HepG2 (cell line): ENCODE data around the gene ACCSL. TPM values are rescaled to one million over a fixed set of nuclear protein-coding genes. Genes with fewer than 3 reads are reported as not detected.
A peak's percentile ranks its signal among the peaks of the same experiment; 100 is the strongest.

Source experiments
- ATAC-seq: fragments of 200-7000 bp; cut with Tn5 transposase; 3 replicates; pipeline ENCODE4 v1.9.1; 2020; ENCODE audit warnings: mild to moderate bottlenecking, moderate library complexity
- BruUV-seq: library from RNA; stranded (reverse); fragments of 400-500 nt; replicated peaks from 2 replicates; lab custom pipeline; 2021; lab: Mats Ljungman, UMichigan
- CTCF ChIA-PET: fragments of 300-600 bp; formaldehyde crosslinking; extraction: SDS; loops from one replicate; lab custom pipeline; 2021; ENCODE audit warnings: low total read pairs, inconsistent platforms, low intra/inter-chr PET ratio; lab: Yijun Ruan, JAX
- POLR2A ChIA-PET: fragments of 350-600 bp; sonication (Branson Sonifier 250); formaldehyde crosslinking; loops from one replicate; lab custom pipeline; 2020; ENCODE audit warnings: antibody characterized with exemption, inconsistent platforms; lab: Yijun Ruan, JAX
- DNase-seq: peaks from one replicate; pipeline ENCODE4 v3.0.0-alpha.2; 2015; ENCODE audit warnings: low spot score
- FAIRE-seq: peaks from 3 replicates; lab custom pipeline; 2011; peaks lifted over from hg19 to GRCh38; lab: Jason Lieb, UNC
- H2AFZ ChIP-seq: one replicate; pipeline ENCODE4 v1.6.1; 2011; ENCODE audit warnings: low read length, inconsistent platforms
- H3K27ac ChIP-seq: fragments of 300-600 bp; 3 replicates; pipeline ENCODE4 v1.8.0; 2011; ENCODE audit warnings: mixed run types, mild to moderate bottlenecking, mixed read lengths, low read length, inconsistent platforms; ENCODE audit not compliant: insufficient read depth; ENCODE audit errors: extremely low read length
- H3K27me3 ChIP-seq, 2 experiments: fragments of 200-600 bp in 1 of 2; 2 replicates in 1 of 2; 3 replicates in 1 of 2; pipeline versions ENCODE4 v1.6.0 to v1.8.0; 2011; ENCODE audit warnings: low read length in 2 of 2, mild to moderate bottlenecking in 2 of 2, moderate library complexity in 2 of 2, inconsistent platforms in 1 of 2; ENCODE audit not compliant: insufficient read depth in 2 of 2, control insufficient read depth in 1 of 2
- H3K36me3 ChIP-seq, 2 experiments: fragments of 200-600 bp in 1 of 2; replicated peaks in 1 of 2; 2 replicates in 1 of 2; 3 replicates in 1 of 2; pipeline versions ENCODE4 v1.5.1 to v1.8.0; 2011; ENCODE audit warnings: low read length in 2 of 2, inconsistent platforms in 1 of 2; ENCODE audit not compliant: insufficient read depth in 2 of 2, control insufficient read depth in 1 of 2
- H3K4me1 ChIP-seq: 2 replicates; pipeline ENCODE4 v1.5.1; 2012; ENCODE audit warnings: low read length, inconsistent platforms; ENCODE audit not compliant: insufficient read depth
- H3K4me2 ChIP-seq: 2 replicates; pipeline ENCODE4 v1.6.0; 2011; ENCODE audit warnings: low read depth, low read length, inconsistent platforms
- H3K4me3 ChIP-seq, 3 experiments: fragments of 200-600 bp in 1 of 3; sonication (generic), shearing (Covaris generic) in 1 of 3; replicated peaks in 1 of 3; 2 replicates each; pipeline ENCODE4 v1.5.1; 2011 to 2016; ENCODE audit warnings: low read length in 3 of 3, inconsistent platforms in 2 of 3, low read depth in 2 of 3, mild to moderate bottlenecking in 2 of 3, control low read depth in 1 of 3, mixed read lengths in 1 of 3; ENCODE audit not compliant: insufficient read depth in 1 of 3
- H3K79me2 ChIP-seq: one replicate; pipeline ENCODE4 v1.6.1; 2011; ENCODE audit warnings: low read length, inconsistent platforms; ENCODE audit not compliant: insufficient read depth
- H3K9ac ChIP-seq: 2 replicates; pipeline ENCODE4 v1.6.0; 2011; ENCODE audit warnings: mild to moderate bottlenecking, low read depth, low read length, inconsistent platforms; ENCODE audit not compliant: insufficient read depth
- H3K9me3 ChIP-seq: 2 replicates; pipeline ENCODE4 v1.5.1; 2012; ENCODE audit warnings: mild to moderate bottlenecking, low read length
- H4K20me1 ChIP-seq: 2 replicates; pipeline ENCODE4 v1.6.0; 2011; ENCODE audit warnings: inconsistent platforms, mild to moderate bottlenecking, low read length, moderate library complexity; ENCODE audit not compliant: insufficient read depth
- CEBPB ChIP-seq: IDR thresholded peaks from 2 replicates; pipeline ENCODE4 v1.6.1; 2011; ENCODE audit warnings: low read depth, low read length, improper control_type of control experiment, borderline replicate concordance
- NCOA5 ChIP-seq: sonication (generic); formaldehyde crosslinking; IDR thresholded peaks from 2 replicates; pipeline ENCODE4 v1.4.0; 2020; ENCODE audit warnings: missing genetic modification reagents
- PLRG1 ChIP-seq: fragments of 450-650 bp; conservative IDR thresholded peaks from 2 replicates; pipeline ENCODE4 v1.6.1; 2016
- SIX1 ChIP-seq: sonication (generic); formaldehyde crosslinking; IDR thresholded peaks from 2 replicates; pipeline ENCODE4 v1.4.0; 2020; ENCODE audit warnings: missing genetic modification reagents, borderline replicate concordance
- TBP ChIP-seq: sonication (generic); formaldehyde crosslinking; IDR thresholded peaks from 2 replicates; pipeline ENCODE4 v1.5.0; 2020; ENCODE audit warnings: missing genetic modification reagents
- ZNF10 ChIP-seq: sonication (generic); formaldehyde crosslinking; IDR thresholded peaks from 2 replicates; pipeline ENCODE4 v1.4.0; 2020; ENCODE audit warnings: mild to moderate bottlenecking, low read depth, missing genetic modification reagents, borderline replicate concordance
- ZNF496 ChIP-seq: sonication (generic); formaldehyde crosslinking; IDR thresholded peaks from 2 replicates; pipeline ENCODE4 v1.8.1; 2023; ENCODE audit warnings: mild to moderate bottlenecking, moderate library complexity, missing genetic modification reagents; ENCODE audit not compliant: insufficient replicate concordance
- ZNF550 ChIP-seq: sonication (generic); formaldehyde crosslinking; IDR thresholded peaks from 2 replicates; pipeline ENCODE4 v1.4.0; 2020; ENCODE audit warnings: mild to moderate bottlenecking, missing genetic modification reagents, borderline replicate concordance
- ZNF619 ChIP-seq: sonication (generic); formaldehyde crosslinking; IDR thresholded peaks from 2 replicates; pipeline ENCODE4 v1.4.0; 2020; ENCODE audit warnings: mild to moderate bottlenecking, missing genetic modification reagents
- ZNF788 ChIP-seq: sonication (generic); formaldehyde crosslinking; IDR thresholded peaks from 2 replicates; pipeline ENCODE4 v1.5.0; 2020; ENCODE audit warnings: mild to moderate bottlenecking, missing genetic modification reagents, borderline replicate concordance
- WGBS: methylation state at CpG from one replicate; pipeline ENCODE4 v1.1.6; 2017; ENCODE audit warnings: low lambda C conversion rate; 5-methylcytosine and 5-hydroxymethylcytosine counted together
- in situ Hi-C: cut with HindIII; loops from 2 replicates; pipeline ENCODE4 v1.10.0; 2017; ENCODE audit warnings: low pct_unique_long_range_greater_than_20kb; ENCODE audit not compliant: extremely low pct_ligation_motif_present
- intact Hi-C: fragments of 100-400 bp; cut with micrococcal nuclease; formaldehyde crosslinking; loops from one replicate; pipeline ENCODE4 v1.10.0; 2022; ENCODE audit not compliant: unreplicated experiment
- polyA plus RNA-seq, 8 experiments: library from polyadenylated mRNA; depleted of rRNA in 3 of 8; stranded (reverse) in 7 of 8; unstranded in 1 of 8; fragments of >200 nt; fragmentation: Illumina TruSeq in 4 of 8; extraction: Trizol in 4 of 8; gene quantifications; 2 replicates each; pipeline versions ENCODE4 v1.2.1 to v1.2.3, GENCODE V29; 2011 to 2016; ENCODE audit warnings: low read depth in 4 of 8, missing spikeins in 1 of 8, mixed read lengths in 1 of 8; ENCODE audit not compliant: insufficient read depth in 1 of 8
- total RNA-seq, 5 experiments: library from RNA; depleted of rRNA; stranded (reverse); fragments of >200 nt; fragmentation: Illumina TruSeq; extraction: Trizol; gene quantifications; 2 replicates each; pipeline ENCODE4 v1.2.3, GENCODE V29; 2016; ENCODE audit warnings: low read depth in 1 of 5
- TF ChIP-seq, protein P1 (sequence below), 2 experiments: sonication (generic) in 1 of 2; formaldehyde crosslinking in 1 of 2; IDR thresholded peaks; 2 replicates each; pipeline versions ENCODE4 v1.5.1 to v1.6.1; 2011 to 2020; ENCODE audit warnings: borderline replicate concordance in 1 of 2, low read depth in 1 of 2, low read length in 1 of 2, mild to moderate bottlenecking in 1 of 2, missing genetic modification reagents in 1 of 2, moderate library complexity in 1 of 2
- TF ChIP-seq, protein P2 (sequence below): sonication (generic); formaldehyde crosslinking; conservative IDR thresholded peaks from 2 replicates; pipeline ENCODE4 v1.8.0; 2022; ENCODE audit warnings: missing genetic modification reagents

Gene ACCSL
- total and polyA plus RNA-seq, 2 of the 13 experiments (the other 11 are each of a cell fraction or from before 2014, with no cell fraction given) = not detected

DNA sequence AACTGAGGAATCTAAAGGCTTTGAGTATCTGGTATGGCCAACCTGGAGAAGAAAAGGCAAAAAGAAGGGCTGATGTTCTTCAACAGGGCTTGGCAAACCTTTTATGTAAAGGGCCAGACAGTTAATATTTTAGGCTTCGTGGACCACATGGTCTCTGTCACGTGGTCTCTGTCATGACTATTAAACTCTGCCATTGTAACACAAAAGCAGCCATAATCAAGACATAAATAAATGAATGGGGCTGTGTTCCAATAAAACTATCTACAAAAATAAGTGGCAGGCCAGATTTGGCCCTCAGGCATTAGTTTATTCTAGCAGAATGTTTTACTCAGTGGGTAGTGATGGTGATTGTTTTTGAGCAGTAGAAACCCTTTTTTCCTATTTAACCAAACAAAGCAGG lies 483 bp upstream of the ACCSL start:
- Histone ChIP-seq H3K9me3 (no peaks in the 10 kb centered on the region), H3K4me1 (no peaks in the 10 kb centered on the region), H3K79me2 (no peaks in the 10 kb centered on the region), H3K4me3 (no peak overlapping the region), H2AFZ (no peak overlapping the region), H3K4me2 (no peak overlapping the region), H3K27me3 (peaks cover 2 to 3% of the 10 kb centered on the region in 2 experiments; a peak in 1 of 5 replicates), H3K27ac (no peak overlapping the region), H3K36me3 (no peaks in the 10 kb centered on the region), H4K20me1 (no peaks in the 10 kb centered on the region), H3K9ac (no peak overlapping the region)
- TF ChIP-seq ZNF788 (CRISPR knock-in tag) = no peak
- TF ChIP-seq, protein P1, sequence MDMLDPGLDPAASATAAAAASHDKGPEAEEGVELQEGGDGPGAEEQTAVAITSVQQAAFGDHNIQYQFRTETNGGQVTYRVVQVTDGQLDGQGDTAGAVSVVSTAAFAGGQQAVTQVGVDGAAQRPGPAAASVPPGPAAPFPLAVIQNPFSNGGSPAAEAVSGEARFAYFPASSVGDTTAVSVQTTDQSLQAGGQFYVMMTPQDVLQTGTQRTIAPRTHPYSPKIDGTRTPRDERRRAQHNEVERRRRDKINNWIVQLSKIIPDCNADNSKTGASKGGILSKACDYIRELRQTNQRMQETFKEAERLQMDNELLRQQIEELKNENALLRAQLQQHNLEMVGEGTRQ (IDR thresholded peaks at IDR 0.05; ENCODE audit: low read depth, low read length) = peak; percentile 37; the same call in 1 of the 2 replicates
- TF ChIP-seq, protein P1 (CRISPR knock-in tag; IDR thresholded peaks at IDR 0.05; ENCODE audit: borderline replicate concordance) = no peak
- no peak for FAIRE-seq
- CTCF ChIA-PET = no interaction called here
- in situ Hi-C loops (no loop called here), intact Hi-C loops (no loop called here)
- ATAC-seq = no peak
- 0% methylated on average over 2 of the region's 2 CpGs for WGBS
- DNase-seq = no peak
- POLR2A ChIA-PET = no interaction called here
- no TSS peak for BruUV-seq

DNA sequence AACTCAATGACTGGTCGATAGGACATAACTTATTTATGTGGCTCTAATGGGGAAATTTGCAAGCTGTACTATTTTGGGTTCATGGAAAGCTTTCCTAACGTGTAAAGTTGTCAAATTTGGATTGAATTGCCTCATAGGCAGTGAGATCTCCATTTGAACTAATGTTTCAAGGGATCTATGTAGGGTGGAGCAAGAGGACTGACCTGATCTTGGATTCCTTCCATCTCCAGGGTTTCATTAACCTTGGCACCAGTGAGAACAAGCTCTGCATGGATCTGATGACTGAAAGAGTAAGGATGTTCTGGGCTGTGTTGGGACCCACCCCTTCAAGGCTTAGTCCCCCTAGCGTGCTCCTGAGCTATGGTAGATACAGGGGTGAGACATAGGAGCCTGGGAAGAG lies 2.1 kb downstream of the ACCSL start:
- no peak overlapping the region for H2AFZ ChIP-seq
- POLR2A ChIA-PET = no interaction called here
- H3K9ac ChIP-seq = no peak overlapping the region
- H4K20me1 ChIP-seq = no peaks in the 10 kb centered on the region
- H3K4me1 ChIP-seq = no peaks in the 10 kb centered on the region
- no peak for FAIRE-seq
- WGBS = 0% methylated on average over 3 of the region's 3 CpGs
- H3K27ac ChIP-seq = no peak overlapping the region
- intact Hi-C loops = no loop called here
- no peak for DNase-seq
- peaks cover 2 to 6% of the 10 kb centered on the region in 2 experiments; a peak in 2 of 5 replicates for H3K27me3 ChIP-seq
- TF ChIP-seq, protein P2, sequence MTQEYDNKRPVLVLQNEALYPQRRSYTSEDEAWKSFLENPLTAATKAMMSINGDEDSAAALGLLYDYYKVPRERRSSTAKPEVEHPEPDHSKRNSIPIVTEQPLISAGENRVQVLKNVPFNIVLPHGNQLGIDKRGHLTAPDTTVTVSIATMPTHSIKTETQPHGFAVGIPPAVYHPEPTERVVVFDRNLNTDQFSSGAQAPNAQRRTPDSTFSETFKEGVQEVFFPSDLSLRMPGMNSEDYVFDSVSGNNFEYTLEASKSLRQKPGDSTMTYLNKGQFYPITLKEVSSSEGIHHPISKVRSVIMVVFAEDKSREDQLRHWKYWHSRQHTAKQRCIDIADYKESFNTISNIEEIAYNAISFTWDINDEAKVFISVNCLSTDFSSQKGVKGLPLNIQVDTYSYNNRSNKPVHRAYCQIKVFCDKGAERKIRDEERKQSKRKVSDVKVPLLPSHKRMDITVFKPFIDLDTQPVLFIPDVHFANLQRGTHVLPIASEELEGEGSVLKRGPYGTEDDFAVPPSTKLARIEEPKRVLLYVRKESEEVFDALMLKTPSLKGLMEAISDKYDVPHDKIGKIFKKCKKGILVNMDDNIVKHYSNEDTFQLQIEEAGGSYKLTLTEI (CRISPR knock-in tag) = no peak
- TF ChIP-seq SIX1 = no peak
- no peak for TF ChIP-seq NCOA5 (CRISPR knock-in tag)
- TF ChIP-seq ZNF619 (CRISPR knock-in tag) = no peak
- no peak for TF ChIP-seq TBP
- TF ChIP-seq ZNF10 (CRISPR knock-in tag) = no peak
- no peak for TF ChIP-seq PLRG1
- no peak for TF ChIP-seq ZNF496
- no peak for TF ChIP-seq CEBPB
- TF ChIP-seq ZNF550 = no peak
- TF ChIP-seq, all 625 proteins: peak for 0
- H3K4me2 ChIP-seq = no peak overlapping the region
- H3K4me3 ChIP-seq = no peak overlapping the region
- in situ Hi-C loops = no loop called here
- ATAC-seq = no peak
- BruUV-seq = no TSS peak
- no peaks in the 10 kb centered on the region for H3K79me2 ChIP-seq
- CTCF ChIA-PET = no interaction called here
- no peaks in the 10 kb centered on the region for H3K9me3 ChIP-seq
- no peaks in the 10 kb centered on the region for H3K36me3 ChIP-seq
